ENCODE measurements around the gene BTBD9. TPM values are rescaled to one million over a fixed set of nuclear protein-coding genes. Genes with fewer than 3 reads are reported as not detected.

The BTBD9 gene
- total RNA-seq, 4 donors from 2014 or later, result 9.2 to 16.3 (median 11.6) TPM

- Histone ChIP-seq H3K36me3 (no peaks in the 10 kb centered on the region), H3K9me3 (no peaks in the 10 kb centered on the region), H3K4me1 (no peaks in the 10 kb centered on the region), H3K27me3 (no peaks in the 10 kb centered on the region), H3K27ac (no peak overlapping the region), H3K4me3 (no peak overlapping the region)
- DNase-seq, result no peak
- TF ChIP-seq, protein P1, sequence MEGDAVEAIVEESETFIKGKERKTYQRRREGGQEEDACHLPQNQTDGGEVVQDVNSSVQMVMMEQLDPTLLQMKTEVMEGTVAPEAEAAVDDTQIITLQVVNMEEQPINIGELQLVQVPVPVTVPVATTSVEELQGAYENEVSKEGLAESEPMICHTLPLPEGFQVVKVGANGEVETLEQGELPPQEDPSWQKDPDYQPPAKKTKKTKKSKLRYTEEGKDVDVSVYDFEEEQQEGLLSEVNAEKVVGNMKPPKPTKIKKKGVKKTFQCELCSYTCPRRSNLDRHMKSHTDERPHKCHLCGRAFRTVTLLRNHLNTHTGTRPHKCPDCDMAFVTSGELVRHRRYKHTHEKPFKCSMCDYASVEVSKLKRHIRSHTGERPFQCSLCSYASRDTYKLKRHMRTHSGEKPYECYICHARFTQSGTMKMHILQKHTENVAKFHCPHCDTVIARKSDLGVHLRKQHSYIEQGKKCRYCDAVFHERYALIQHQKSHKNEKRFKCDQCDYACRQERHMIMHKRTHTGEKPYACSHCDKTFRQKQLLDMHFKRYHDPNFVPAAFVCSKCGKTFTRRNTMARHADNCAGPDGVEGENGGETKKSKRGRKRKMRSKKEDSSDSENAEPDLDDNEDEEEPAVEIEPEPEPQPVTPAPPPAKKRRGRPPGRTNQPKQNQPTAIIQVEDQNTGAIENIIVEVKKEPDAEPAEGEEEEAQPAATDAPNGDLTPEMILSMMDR (IDR thresholded peaks at IDR 0.05), result no peak
- TF ChIP-seq POLR2A (IDR thresholded peaks at IDR 0.05), result no peak
- 72 to 85% methylated on average over 9 of the region's 9 CpGs for WGBS, 2 donors
- intact Hi-C loops (cut with DNase I), result no loop called here
Measured at GRCh38 chr6:38248500-38249234, 391.1 kb downstream of the BTBD9 start.

DNA sequence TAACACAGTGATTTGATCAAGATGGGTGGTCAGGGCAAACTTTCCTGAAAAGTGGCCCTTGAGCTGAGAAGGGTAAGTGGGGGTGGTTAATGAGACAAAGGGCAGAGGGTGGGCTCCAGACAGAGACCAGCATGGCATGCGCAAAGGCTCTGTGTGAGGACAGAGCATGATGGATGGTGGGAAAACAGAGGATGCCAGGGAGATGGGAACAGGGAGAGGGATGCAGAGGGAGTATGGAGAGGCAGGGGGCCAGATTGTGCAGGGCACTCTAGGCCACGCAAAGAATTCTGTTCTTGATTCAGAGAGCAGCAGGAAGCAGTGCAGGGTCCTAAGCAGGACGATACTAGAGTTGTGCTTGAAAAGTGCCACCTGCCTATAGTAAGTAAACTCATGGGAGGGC, 394.4 kb downstream of the BTBD9 start:
- Histone ChIP-seq H3K27me3 (no peaks in the 10 kb centered on the region), H3K4me1 (peaks cover 0 to 5% (median 0%) of the 10 kb centered on the region in 3 donors), H3K9me3 (no peaks in the 10 kb centered on the region), H3K27ac (no peak overlapping the region), H3K4me3 (no peak overlapping the region), H3K36me3 (no peaks in the 10 kb centered on the region)
- TF ChIP-seq, protein P1 (IDR thresholded peaks at IDR 0.05), result no peak
- TF ChIP-seq POLR2A (IDR thresholded peaks at IDR 0.05), result no peak
- intact Hi-C loops (cut with DNase I), result no loop called here
- DNase-seq, result no peak
- WGBS, 2 donors, result 93 to 96% methylated on average over 3 of the region's 3 CpGs

DNA sequence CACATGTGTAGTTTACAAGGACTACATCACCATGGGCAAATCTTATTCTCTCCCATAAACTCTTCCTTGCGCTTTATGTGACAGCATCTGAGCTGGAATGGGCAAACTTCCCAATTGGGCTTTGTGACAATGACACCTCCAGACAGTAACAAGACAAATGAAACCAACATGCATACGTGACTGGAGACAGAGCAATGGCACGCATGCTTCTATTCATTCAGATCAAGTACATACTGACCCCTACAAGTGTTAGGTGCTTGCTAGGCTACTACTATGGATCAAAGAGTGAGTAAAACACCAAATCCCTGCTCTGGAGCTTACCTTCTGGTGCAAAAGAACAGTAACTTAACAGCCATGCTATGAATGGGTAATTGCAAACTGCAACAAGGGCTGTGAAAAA, 394.9 kb downstream of the BTBD9 start:
- Histone ChIP-seq H3K27me3 (no peaks in the 10 kb centered on the region), H3K4me1 (peaks cover 0 to 9% (median 0%) of the 10 kb centered on the region in 3 donors), H3K27ac (no peak overlapping the region), H3K36me3 (no peaks in the 10 kb centered on the region), H3K4me3 (no peak overlapping the region), H3K9me3 (no peaks in the 10 kb centered on the region)
- intact Hi-C loops (cut with DNase I), result no loop called here
- WGBS, 2 donors, result 94 to 100% methylated on average over 3 of the region's 3 CpGs
- no peak for DNase-seq
- TF ChIP-seq, protein P1 (IDR thresholded peaks at IDR 0.05), result no peak
- no peak for TF ChIP-seq POLR2A (IDR thresholded peaks at IDR 0.05)

DNA sequence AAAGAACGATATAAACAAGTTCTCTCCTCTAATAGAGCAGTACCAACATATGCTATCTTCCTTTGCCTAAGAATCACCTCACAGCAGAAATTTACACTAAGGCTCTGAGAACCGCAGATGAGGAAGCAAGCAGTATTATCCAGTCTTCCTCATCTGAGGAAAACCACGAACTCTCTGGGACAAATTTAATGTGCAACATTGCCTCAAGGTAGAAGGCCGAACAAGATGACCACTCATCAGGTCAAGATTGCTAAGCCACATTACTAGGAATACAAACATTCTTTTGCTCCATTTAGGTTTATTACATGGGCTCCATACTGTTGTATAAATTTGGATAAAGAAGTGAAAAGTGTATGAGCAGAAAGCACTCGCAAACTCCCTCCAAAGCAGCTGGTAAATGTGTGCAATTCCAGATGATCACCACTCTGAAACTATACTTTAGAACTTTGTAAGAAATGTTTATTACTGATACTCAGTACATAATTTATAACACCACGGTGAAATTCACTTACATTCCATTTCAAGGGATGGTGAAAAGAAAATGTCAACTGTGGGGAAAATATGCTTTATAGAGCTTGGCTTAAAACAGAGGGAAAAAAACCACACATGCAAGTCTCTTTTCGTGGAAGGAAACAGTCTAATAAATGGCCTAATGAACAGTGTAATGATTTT, 398.4 kb downstream of the BTBD9 start:
- 71 to 93% methylated on average over 7 of the region's 7 CpGs for WGBS, 2 donors
- no peak for DNase-seq
- no peak overlapping the region for H3K4me3 ChIP-seq
- intact Hi-C loops (cut with DNase I), result no loop called here
- H3K36me3 ChIP-seq, result no peaks in the 10 kb centered on the region
- H3K9me3 ChIP-seq, result no peaks in the 10 kb centered on the region
- H3K27me3 ChIP-seq, result no peaks in the 10 kb centered on the region
- TF ChIP-seq POLR2A (IDR thresholded peaks at IDR 0.05), result no peak
- TF ChIP-seq, protein P1 (IDR thresholded peaks at IDR 0.05), result no peak
- H3K4me1 ChIP-seq, result peaks cover 0 to 15% (median 0%) of the 10 kb centered on the region in 3 donors
- no peak overlapping the region for H3K27ac ChIP-seq

- H3K36me3 ChIP-seq, result no peaks in the 10 kb centered on the region
- intact Hi-C loops (cut with DNase I), result no loop called here
- no peak for DNase-seq
- no peaks in the 10 kb centered on the region for H3K27me3 ChIP-seq
- no peaks in the 10 kb centered on the region for H3K9me3 ChIP-seq
- H3K4me3 ChIP-seq, result no peak overlapping the region
- H3K4me1 ChIP-seq, result peaks cover 0 to 15% (median 0%) of the 10 kb centered on the region in 3 donors
- no peak for TF ChIP-seq POLR2A (IDR thresholded peaks at IDR 0.05)
- TF ChIP-seq, protein P1 (IDR thresholded peaks at IDR 0.05), result no peak
- no peak overlapping the region for H3K27ac ChIP-seq
- WGBS, 2 donors, result 63 to 70% methylated on average over 5 of the region's 5 CpGs
Measured at GRCh38 chr6:38239719-38240451, 399.8 kb downstream of the BTBD9 start.
